Liver (tissue), 2 donors: ENCODE measurements around the gene TXK.

Source experiments
- EGR1 ChIP-seq, 2 donors: IDR thresholded peaks; 2 replicates each; pipeline ENCODE4 v1.6.1; 2016 to 2018; ENCODE audit warnings: antibody characterized with exemption in 2 of 2, low read depth in 2 of 2
- FOXA1 ChIP-seq: IDR thresholded peaks from 2 replicates; pipeline ENCODE4 v1.6.1; 2016; ENCODE audit warnings: antibody characterized with exemption
- donor health status: healthy.

GRCh38 chr4:48017108-48017571 lies 116.9 kb downstream of the TXK start:
- TF ChIP-seq FOXA1 = no peak
- TF ChIP-seq EGR1 (IDR thresholded peaks at IDR 0.05; ENCODE audit: low read depth in 2 of 2) = peak in 1 of 2 donors; percentile 50
